Mesenchymal stem cell (in vitro differentiated cells and primary cell): ENCODE measurements around the gene SLC25A26.
A peak's percentile ranks its signal among the peaks of the same experiment; 100 is the strongest.

Source experiments
- DNase-seq: peaks from one replicate; pipeline ENCODE4 v3.0.0-alpha.2; 2013
- H2AFZ ChIP-seq: one replicate; pipeline ENCODE4 v1.6.1; 2013; ENCODE audit warnings: low read depth, mild to moderate bottlenecking, control low read depth, inconsistent platforms, low read length, moderate library complexity
- H2AK5ac ChIP-seq: 2 replicates; pipeline ENCODE4 v1.6.1; 2013; ENCODE audit warnings: low read length, moderate library complexity, mild to moderate bottlenecking, inconsistent platforms; ENCODE audit not compliant: severe bottlenecking
- H2BK120ac ChIP-seq: one replicate; pipeline ENCODE4 v1.6.1; 2013; ENCODE audit warnings: low read depth, mild to moderate bottlenecking, inconsistent platforms, low read length, moderate library complexity
- H2BK12ac ChIP-seq, 2 experiments: one replicate each; pipeline ENCODE4 v1.6.1; 2013; ENCODE audit warnings: inconsistent platforms in 2 of 2, low read length in 2 of 2, mild to moderate bottlenecking in 2 of 2, moderate library complexity in 2 of 2, control low read depth in 1 of 2
- H2BK15ac ChIP-seq: one replicate; pipeline ENCODE4 v1.6.1; 2013; ENCODE audit warnings: mild to moderate bottlenecking, low read depth, inconsistent platforms; ENCODE audit not compliant: poor library complexity, severe bottlenecking
- H2BK5ac ChIP-seq: 2 replicates; pipeline ENCODE4 v1.6.1; 2013; ENCODE audit warnings: low read depth, mild to moderate bottlenecking, low read length, control low read depth, inconsistent platforms; ENCODE audit not compliant: poor library complexity, severe bottlenecking
- H3K14ac ChIP-seq, 2 experiments: one replicate each; pipeline ENCODE4 v1.6.1; 2013; ENCODE audit warnings: inconsistent platforms in 2 of 2, low read length in 2 of 2, control low read depth in 1 of 2, mild to moderate bottlenecking in 1 of 2, moderate library complexity in 1 of 2
- H3K18ac ChIP-seq, 2 experiments: one replicate each; pipeline ENCODE4 v1.6.1; 2013; ENCODE audit warnings: inconsistent platforms in 2 of 2, low read length in 2 of 2, control low read depth in 1 of 2, low read depth in 1 of 2, mild to moderate bottlenecking in 1 of 2
- H3K23ac ChIP-seq, 2 experiments: one replicate each; pipeline ENCODE4 v1.6.1; 2013; ENCODE audit warnings: inconsistent platforms in 2 of 2, low read length in 2 of 2, mild to moderate bottlenecking in 2 of 2, moderate library complexity in 2 of 2, control low read depth in 1 of 2
- H3K27ac ChIP-seq: 2 replicates; pipeline ENCODE4 v1.5.1; 2013; ENCODE audit warnings: mild to moderate bottlenecking, moderate library complexity, low read length, control low read depth, inconsistent platforms; ENCODE audit not compliant: poor library complexity, severe bottlenecking
- H3K27me3 ChIP-seq, 2 experiments: 2 replicates each; pipeline versions ENCODE4 v1.6.1 to v1.7.0; 2013; ENCODE audit warnings: low read length in 2 of 2, mild to moderate bottlenecking in 2 of 2, moderate library complexity in 2 of 2, control low read depth in 1 of 2, inconsistent platforms in 1 of 2; ENCODE audit not compliant: control insufficient read depth in 1 of 2, insufficient read depth in 1 of 2
- H3K36me3 ChIP-seq, 2 experiments: 2 replicates each; pipeline versions ENCODE4 v1.6.1 to v1.7.0; 2013; ENCODE audit warnings: low read length in 2 of 2, control low read depth in 1 of 2, inconsistent platforms in 1 of 2, low read depth in 1 of 2, mild to moderate bottlenecking in 1 of 2; ENCODE audit not compliant: insufficient read depth in 2 of 2, control insufficient read depth in 1 of 2
- H3K4ac ChIP-seq, 2 experiments: one replicate each; pipeline ENCODE4 v1.6.1; 2013; ENCODE audit warnings: inconsistent platforms in 2 of 2, low read length in 2 of 2, mild to moderate bottlenecking in 2 of 2, moderate library complexity in 2 of 2, control low read depth in 1 of 2, low read depth in 1 of 2
- H3K4me1 ChIP-seq: 2 replicates; pipeline ENCODE4 v1.6.1; 2013; ENCODE audit warnings: low read depth, low read length, control low read depth; ENCODE audit not compliant: control insufficient read depth, insufficient read depth
- H3K4me2 ChIP-seq: 2 replicates; pipeline ENCODE4 v1.6.1; 2013; ENCODE audit warnings: low read length, mild to moderate bottlenecking, inconsistent platforms; ENCODE audit not compliant: poor library complexity, severe bottlenecking
- H3K4me3 ChIP-seq, 2 experiments: 2 replicates each; pipeline versions ENCODE4 v1.5.1 to v1.7.0; 2013; ENCODE audit warnings: low read length in 2 of 2, mild to moderate bottlenecking in 2 of 2, control low read depth in 1 of 2, low read depth in 1 of 2; ENCODE audit not compliant: insufficient read depth in 1 of 2
- H3K79me1 ChIP-seq: replicated peaks from 2 replicates; pipeline ENCODE4 v1.6.1; 2013; ENCODE audit warnings: mild to moderate bottlenecking, control low read depth, low read length, inconsistent platforms; ENCODE audit not compliant: poor library complexity, severe bottlenecking
- H3K9ac ChIP-seq: 2 replicates; pipeline ENCODE4 v1.7.0; 2013; ENCODE audit warnings: mild to moderate bottlenecking, low read length, moderate library complexity
- H3K9me3 ChIP-seq: 2 replicates; pipeline ENCODE4 v1.7.0; 2013; ENCODE audit warnings: mild to moderate bottlenecking, low read length; ENCODE audit not compliant: control insufficient read depth
- H4K8ac ChIP-seq: one replicate; pipeline ENCODE4 v1.6.1; 2013; ENCODE audit warnings: inconsistent platforms, mild to moderate bottlenecking, low read length, moderate library complexity
- H4K91ac ChIP-seq: one replicate; pipeline ENCODE4 v1.6.1; 2013; ENCODE audit warnings: mild to moderate bottlenecking, low read length, inconsistent platforms
- WGBS: methylation state at CpG from one replicate; pipeline ENCODE4 v1.1.7; 2013; ENCODE audit warnings: mixed read lengths; 5-methylcytosine and 5-hydroxymethylcytosine counted together

Gene SLC25A26

GRCh38 chr3:66268864-66269263 is 48.1 kb downstream of the SLC25A26 start:
- Histone ChIP-seq H2AFZ (no peak overlapping the region), H2BK15ac (no peak overlapping the region), H3K4me2 (no peak overlapping the region), H3K23ac (no peak overlapping the region), H3K18ac (no peak overlapping the region), H2AK5ac (no peak overlapping the region), H2BK5ac (no peak overlapping the region), H3K14ac (no peak overlapping the region), H3K9me3 (no peaks in the 10 kb centered on the region), H3K4me1 (no peaks in the 10 kb centered on the region), H2BK120ac (no peak overlapping the region), H3K27me3 (no peaks in the 10 kb centered on the region), H4K91ac (no peak overlapping the region), H2BK12ac (no peak overlapping the region), H3K9ac (no peak overlapping the region), H4K8ac (no peak overlapping the region), H3K4me3 (no peak overlapping the region), H3K79me1 (no peaks in the 10 kb centered on the region), H3K36me3 (peaks cover 0 to 5% of the 10 kb centered on the region in 2 experiments), H3K4ac (no peak overlapping the region), H3K27ac (no peak overlapping the region)
- DNase-seq, result no peak
- 88% methylated on average over 4 of the region's 4 CpGs for WGBS

- no peak overlapping the region for H2AK5ac ChIP-seq
- no peak overlapping the region for H3K4me2 ChIP-seq
- no peak overlapping the region for H3K27ac ChIP-seq
- H3K4me1 ChIP-seq, result no peaks in the 10 kb centered on the region
- H2BK15ac ChIP-seq, result no peak overlapping the region
- no peak overlapping the region for H2BK120ac ChIP-seq
- no peak overlapping the region for H2BK12ac ChIP-seq
- no peak overlapping the region for H3K18ac ChIP-seq
- H3K9me3 ChIP-seq, result no peaks in the 10 kb centered on the region
- H4K91ac ChIP-seq, result no peak overlapping the region
- H3K4me3 ChIP-seq, result no peak overlapping the region
- no peak overlapping the region for H3K9ac ChIP-seq
- H3K27me3 ChIP-seq, result no peaks in the 10 kb centered on the region
- H3K79me1 ChIP-seq, result no peaks in the 10 kb centered on the region
- DNase-seq, result no peak
- H3K14ac ChIP-seq, result no peak overlapping the region
- no peak overlapping the region for H2BK5ac ChIP-seq
- no peak overlapping the region for H3K23ac ChIP-seq
- no CpG with 5 or more reads among the region's 1 CpG for WGBS
- no peak overlapping the region for H4K8ac ChIP-seq
- H3K4ac ChIP-seq, result no peak overlapping the region
- H2AFZ ChIP-seq, result no peak overlapping the region
- H3K36me3 ChIP-seq, result no peaks in the 10 kb centered on the region
Measured at GRCh38 chr3:66269411-66269810, 48.6 kb downstream of the SLC25A26 start.

GRCh38 chr3:66270288-66270687 is 49.5 kb downstream of the SLC25A26 start:
- Histone ChIP-seq H2BK5ac (no peak overlapping the region), H3K4me3 (no peak overlapping the region), H2AK5ac (no peak overlapping the region), H3K23ac (no peak overlapping the region), H2AFZ (no peak overlapping the region), H3K36me3 (no peaks in the 10 kb centered on the region), H3K9ac (no peak overlapping the region), H4K8ac (no peak overlapping the region), H2BK120ac (no peak overlapping the region), H2BK12ac (no peak overlapping the region), H3K4me2 (no peak overlapping the region), H3K4ac (no peak overlapping the region), H3K14ac (no peak overlapping the region), H4K91ac (no peak overlapping the region), H3K27ac (no peak overlapping the region), H3K18ac (no peak overlapping the region), H3K27me3 (no peaks in the 10 kb centered on the region), H3K79me1 (no peaks in the 10 kb centered on the region), H3K4me1 (no peaks in the 10 kb centered on the region), H2BK15ac (no peak overlapping the region), H3K9me3 (no peaks in the 10 kb centered on the region)
- no peak for DNase-seq
- WGBS, result no CpG with 5 or more reads among the region's 1 CpG

- Histone ChIP-seq H3K18ac (no peak overlapping the region), H3K27me3 (no peaks in the 10 kb centered on the region), H3K79me1 (no peaks in the 10 kb centered on the region), H2BK15ac (no peak overlapping the region), H4K91ac (no peak overlapping the region), H2AK5ac (no peak overlapping the region), H3K14ac (no peak overlapping the region), H3K4ac (no peak overlapping the region), H3K36me3 (no peaks in the 10 kb centered on the region), H3K4me2 (no peak overlapping the region), H4K8ac (no peak overlapping the region), H3K23ac (no peak overlapping the region), H3K27ac (no peak overlapping the region), H3K9ac (no peak overlapping the region), H2AFZ (no peak overlapping the region), H3K4me1 (no peaks in the 10 kb centered on the region), H2BK12ac (no peak overlapping the region), H2BK120ac (no peak overlapping the region), H3K4me3 (no peak overlapping the region), H3K9me3 (no peaks in the 10 kb centered on the region), H2BK5ac (no peak overlapping the region)
- DNase-seq, result peak; percentile 18
- 47% methylated on average over 2 of the region's 2 CpGs for WGBS
Measured at GRCh38 chr3:66270701-66271100, 49.9 kb downstream of the SLC25A26 start.
